ENCODE data around the gene AMDHD1. TPM values are rescaled to one million over a fixed set of nuclear protein-coding genes. Genes with fewer than 3 reads are reported as not detected.

Gene AMDHD1
- total and polyA plus RNA-seq, 2 of the 8 experiments (the other 6 are each of a cell fraction or from before 2014, with no cell fraction given), result 0.14 TPM; not detected in 1

DNA sequence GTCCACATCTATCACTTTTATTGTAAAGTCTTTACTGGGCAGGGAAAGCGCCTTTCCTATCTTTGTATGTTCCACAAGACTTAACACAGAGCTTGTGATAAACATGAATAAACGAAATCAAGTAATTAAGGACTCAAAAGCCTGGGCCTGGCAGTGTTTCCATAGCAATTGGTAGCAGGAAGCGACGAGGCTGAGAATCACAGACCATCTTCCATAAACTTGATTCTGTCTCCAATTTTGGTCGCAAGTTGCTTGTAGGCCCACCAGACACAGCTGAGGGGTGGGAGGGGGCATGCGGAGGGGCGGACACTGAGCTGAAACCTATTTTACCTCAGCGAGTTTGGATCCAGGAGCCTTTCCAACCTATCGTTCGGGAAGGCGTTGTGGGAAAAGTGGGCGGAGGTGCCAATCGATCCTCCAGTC lies 1.0 kb upstream of the AMDHD1 start (continued):
- no peak for TF ChIP-seq CTBP2 (IDR thresholded peaks at IDR 0.05; ENCODE audit: borderline replicate concordance, insufficient read depth, insufficient read length, low read length)
- TF ChIP-seq MAX (IDR thresholded peaks at IDR 0.05), result no peak
- no peak for TF ChIP-seq CBX5 (IDR thresholded peaks at IDR 0.05; ENCODE audit: low read depth, low read length)
- no peak for TF ChIP-seq POLR2AphosphoS5 (IDR thresholded peaks at IDR 0.05; ENCODE audit: low read depth, low read length)
